GM11168 (cell line): ENCODE measurements around the gene ATP13A1.

ENCODE experiments used
- in situ Hi-C: fragments of 300-500 bp; cut with MboI; formaldehyde crosslinking; loops from one replicate; pipeline ENCODE4 v1.12.0; 2022; ENCODE audit warnings: low sequenced_read_pairs; ENCODE audit not compliant: unreplicated experiment

The ATP13A1 gene

GRCh38 chr19:19647037-19647835 is 16.2 kb downstream of the ATP13A1 start:
- in situ Hi-C loops: loop anchor here (10.0 kb wide), 1 partner anchor 122 kb away; the partner anchor contains the start of gene YJEFN3

- in situ Hi-C loops: loop anchor here (10.0 kb wide), 1 partner anchor 121 kb away; the partner anchor contains the start of gene YJEFN3
Measured at GRCh38 chr19:19645233-19645870, 18.1 kb downstream of the ATP13A1 start.

GRCh38 chr19:19644054-19644388 is 19.5 kb downstream of the ATP13A1 start:
- in situ Hi-C loops: loop anchor here (10.0 kb wide), 1 partner anchor 119 kb away; the partner anchor contains the start of gene YJEFN3

GRCh38 chr19:19643158-19644053 is 20.1 kb downstream of the ATP13A1 start, which contains the start of gene GMIP:
Gene GMIP, minus strand, starts transcription at chr19:19643657. Its CDS starts 128 bp downstream, at chr19:19643529.
- in situ Hi-C loops: loop anchor here (10.0 kb wide), 1 partner anchor 119 kb away; the partner anchor contains the start of gene YJEFN3

GRCh38 chr19:19642506-19643157 is 20.8 kb downstream of the ATP13A1 start:
- in situ Hi-C loops: loop anchor here (10.0 kb wide), 1 partner anchor 118 kb away; the partner anchor contains the start of gene YJEFN3

- in situ Hi-C loops: no loop called here
Measured at GRCh38 chr19:19637523-19638251, 25.8 kb downstream of the ATP13A1 start.

- in situ Hi-C loops: no loop called here
Measured at GRCh38 chr19:19637186-19637522, 26.3 kb downstream of the ATP13A1 start.

GRCh38 chr19:19636573-19637185 is 26.8 kb downstream of the ATP13A1 start:
- in situ Hi-C loops: no loop called here

- in situ Hi-C loops: no loop called here
Measured at GRCh38 chr19:19635313-19635702, 28.2 kb downstream of the ATP13A1 start.

GRCh38 chr19:19634516-19635312 is 28.8 kb downstream of the ATP13A1 start:
- in situ Hi-C loops: no loop called here

- in situ Hi-C loops: no loop called here
Measured at GRCh38 chr19:19633711-19634515, 29.6 kb downstream of the ATP13A1 start.

- in situ Hi-C loops: no loop called here
Measured at GRCh38 chr19:19632661-19633060, 30.8 kb downstream of the ATP13A1 start.

GRCh38 chr19:19631346-19631745 is 32.1 kb downstream of the ATP13A1 start:
- in situ Hi-C loops: no loop called here

- in situ Hi-C loops: no loop called here
Measured at GRCh38 chr19:19630426-19630825, 33.0 kb downstream of the ATP13A1 start.

GRCh38 chr19:19630062-19630414 is 33.4 kb downstream of the ATP13A1 start:
- in situ Hi-C loops: no loop called here

GRCh38 chr19:19628501-19629134 is 34.9 kb downstream of the ATP13A1 start:
- in situ Hi-C loops: no loop called here
